Activated CD8-positive, alpha-beta T cell treated with anti-CD3 and anti-CD28 coated beads for 36 hours (primary cell): ENCODE data around the gene ABCG4. TPM values are rescaled to one million over a fixed set of nuclear protein-coding genes. Genes with fewer than 3 reads are reported as not detected.

Source experiments
- ATAC-seq: fragments of 200-7000 bp; cut with Tn5 transposase; one replicate; pipeline ENCODE4 v1.10.0; 2021; ENCODE audit warnings: mild to moderate bottlenecking, moderate library complexity
- CTCF ChIA-PET: fragments of 350-600 bp; sonication (Branson Sonifier 250); formaldehyde crosslinking; loops from one replicate; lab custom pipeline; 2021; ENCODE audit warnings: antibody characterized with exemption; lab: Charles Lee
- POLR2A ChIA-PET: fragments of 350-600 bp; sonication (Branson Sonifier 250); formaldehyde crosslinking; loops from one replicate; lab custom pipeline; 2021; ENCODE audit warnings: antibody characterized with exemption; lab: Charles Lee
- DNase-seq: peaks from one replicate; pipeline ENCODE4 v3.0.0-alpha.2; 2020
- H3K27ac Mint-ChIP-seq: one replicate; pipeline ENCODE4 v1.8.0; 2021; ENCODE audit warnings: mild to moderate bottlenecking, mixed read lengths
- H3K27me3 Mint-ChIP-seq: one replicate; pipeline ENCODE4 v1.8.0; 2021; ENCODE audit warnings: mixed read lengths
- H3K36me3 Mint-ChIP-seq: one replicate; pipeline ENCODE4 v1.8.0; 2021; ENCODE audit warnings: low read depth, mixed read lengths
- H3K4me1 Mint-ChIP-seq: one replicate; pipeline ENCODE4 v1.8.0; 2021; ENCODE audit warnings: low read depth, mixed read lengths
- H3K4me3 Mint-ChIP-seq: one replicate; pipeline ENCODE4 v1.8.0; 2021; ENCODE audit warnings: mild to moderate bottlenecking, moderate library complexity, mixed read lengths
- H3K9me3 Mint-ChIP-seq: one replicate; pipeline ENCODE4 v1.8.0; 2021; ENCODE audit warnings: mixed read lengths
- intact Hi-C: fragments of 100-400 bp; cut with micrococcal nuclease; formaldehyde crosslinking; loops from one replicate; pipeline ENCODE4 v1.10.0; 2022
- total RNA-seq, 2 experiments: library from RNA; stranded (reverse); gene quantifications; one replicate each; pipeline ENCODE4 v1.2.3, GENCODE V29; 2021
- TF ChIP-seq, protein P1 (sequence below): fragments of 200-600 bp; IDR thresholded peaks from one replicate; pipeline ENCODE4 v1.8.0; 2022; ENCODE audit warnings: antibody characterized with exemption, mild to moderate bottlenecking

ABCG4 gene
- total RNA-seq, 2 experiments from 2014 or later = not detected

DNA sequence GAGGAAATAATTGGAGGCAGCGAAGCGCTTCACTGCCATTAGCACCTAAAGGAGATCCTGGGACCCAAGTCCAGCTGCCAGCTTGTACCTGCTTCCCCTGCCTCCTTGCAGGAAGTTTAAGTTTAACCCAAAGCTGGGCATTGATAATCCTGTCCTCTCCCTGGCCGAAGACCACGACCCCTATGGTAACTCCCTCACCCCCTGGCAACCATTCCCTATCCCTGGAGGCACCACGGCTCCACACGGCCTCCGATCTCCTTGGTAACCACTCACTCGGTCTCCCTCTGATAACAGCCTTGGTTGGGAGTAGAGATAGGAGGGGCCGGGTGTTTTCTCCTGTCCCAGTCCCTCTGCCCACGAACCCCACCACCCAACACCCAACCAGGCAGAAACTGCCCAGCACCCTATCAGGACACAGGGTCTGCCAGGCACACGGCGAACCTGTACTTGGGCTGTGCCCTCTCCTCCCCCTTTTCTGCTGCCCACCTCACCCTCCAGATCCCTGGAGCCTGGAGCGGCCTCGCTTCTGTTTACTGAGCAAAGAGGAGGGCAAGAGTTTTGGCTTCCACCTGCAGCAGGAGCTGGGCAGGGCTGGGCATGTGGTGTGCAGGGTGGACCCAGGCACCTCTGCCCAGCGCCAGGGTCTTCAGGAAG lies 37.3 kb downstream of the ABCG4 start:
- Mint-ChIP-seq H3K27ac (no peak overlapping the region), H3K27me3 (no peaks in the 10 kb centered on the region), H3K4me1 (no peaks in the 10 kb centered on the region), H3K4me3 (no peak overlapping the region), H3K36me3 (peaks cover 3% of the 10 kb centered on the region), H3K9me3 (no peaks in the 10 kb centered on the region)
- POLR2A ChIA-PET = interaction anchor here (0.9 kb wide), 1 partner anchor 9 kb away, joined by 3 read pairs; no protein-coding TSS in a partner anchor
- CTCF ChIA-PET = interaction anchor here (1.5 kb wide), 2 partner anchors 10 to 11 kb away, joined by 6 to 7 read pairs; no protein-coding TSS in a partner anchor
- intact Hi-C loops = no loop called here
- ATAC-seq (no peak), DNase-seq (no peak)
- TF ChIP-seq, protein P1, sequence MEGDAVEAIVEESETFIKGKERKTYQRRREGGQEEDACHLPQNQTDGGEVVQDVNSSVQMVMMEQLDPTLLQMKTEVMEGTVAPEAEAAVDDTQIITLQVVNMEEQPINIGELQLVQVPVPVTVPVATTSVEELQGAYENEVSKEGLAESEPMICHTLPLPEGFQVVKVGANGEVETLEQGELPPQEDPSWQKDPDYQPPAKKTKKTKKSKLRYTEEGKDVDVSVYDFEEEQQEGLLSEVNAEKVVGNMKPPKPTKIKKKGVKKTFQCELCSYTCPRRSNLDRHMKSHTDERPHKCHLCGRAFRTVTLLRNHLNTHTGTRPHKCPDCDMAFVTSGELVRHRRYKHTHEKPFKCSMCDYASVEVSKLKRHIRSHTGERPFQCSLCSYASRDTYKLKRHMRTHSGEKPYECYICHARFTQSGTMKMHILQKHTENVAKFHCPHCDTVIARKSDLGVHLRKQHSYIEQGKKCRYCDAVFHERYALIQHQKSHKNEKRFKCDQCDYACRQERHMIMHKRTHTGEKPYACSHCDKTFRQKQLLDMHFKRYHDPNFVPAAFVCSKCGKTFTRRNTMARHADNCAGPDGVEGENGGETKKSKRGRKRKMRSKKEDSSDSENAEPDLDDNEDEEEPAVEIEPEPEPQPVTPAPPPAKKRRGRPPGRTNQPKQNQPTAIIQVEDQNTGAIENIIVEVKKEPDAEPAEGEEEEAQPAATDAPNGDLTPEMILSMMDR = no peak

DNA sequence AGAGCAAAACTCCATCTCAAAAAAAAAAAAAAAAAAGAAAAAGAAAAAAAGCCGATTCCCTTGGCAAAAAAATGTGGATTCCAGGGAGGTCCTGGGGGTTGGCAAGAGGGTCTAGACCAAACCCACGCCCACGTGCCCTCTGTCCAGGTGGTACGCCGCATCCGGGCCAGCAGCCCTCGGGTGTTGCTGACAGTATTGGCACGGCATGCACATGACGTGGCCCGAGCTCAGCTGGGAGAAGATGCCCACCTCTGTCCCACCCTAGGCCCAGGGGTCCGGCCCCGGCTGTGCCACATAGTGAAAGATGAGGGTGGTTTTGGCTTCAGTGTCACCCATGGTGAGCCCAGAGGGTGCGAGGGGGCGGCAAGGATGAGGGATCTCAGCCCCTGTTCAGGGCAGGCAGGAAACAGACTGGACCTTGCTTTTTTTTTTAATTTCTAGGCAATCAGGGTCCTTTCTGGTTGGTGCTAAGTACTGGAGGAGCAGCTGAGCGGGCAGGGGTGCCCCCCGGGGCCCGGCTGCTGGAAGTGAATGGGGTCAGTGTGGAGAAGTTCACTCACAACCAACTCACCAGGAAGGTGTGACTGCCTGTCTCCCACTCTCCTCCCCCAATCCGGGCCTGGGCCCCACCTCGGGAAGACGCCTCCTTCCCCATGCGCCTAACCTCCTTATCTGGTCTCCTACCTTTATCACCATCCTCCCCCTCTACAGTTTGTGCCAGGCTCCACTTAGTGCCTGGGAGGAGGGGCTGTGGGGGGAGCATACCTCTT lies 38.5 kb downstream of the ABCG4 start:
- Mint-ChIP-seq H3K9me3 (no peaks in the 10 kb centered on the region), H3K4me3 (no peak overlapping the region), H3K27ac (no peak overlapping the region), H3K27me3 (no peaks in the 10 kb centered on the region), H3K4me1 (no peaks in the 10 kb centered on the region), H3K36me3 (peaks cover 3% of the 10 kb centered on the region)
- intact Hi-C loops = no loop called here
- TF ChIP-seq, protein P1 = no peak
- POLR2A ChIA-PET = interaction anchor here (0.9 kb wide), 1 partner anchor 8 kb away, joined by 3 read pairs; no protein-coding TSS in a partner anchor
- DNase-seq = no peak
- ATAC-seq = no peak
- CTCF ChIA-PET = interaction anchor here (0.9 to 1.5 kb wide), 2 partner anchors 9 kb away, joined by 4 to 6 read pairs; no protein-coding TSS in a partner anchor

DNA sequence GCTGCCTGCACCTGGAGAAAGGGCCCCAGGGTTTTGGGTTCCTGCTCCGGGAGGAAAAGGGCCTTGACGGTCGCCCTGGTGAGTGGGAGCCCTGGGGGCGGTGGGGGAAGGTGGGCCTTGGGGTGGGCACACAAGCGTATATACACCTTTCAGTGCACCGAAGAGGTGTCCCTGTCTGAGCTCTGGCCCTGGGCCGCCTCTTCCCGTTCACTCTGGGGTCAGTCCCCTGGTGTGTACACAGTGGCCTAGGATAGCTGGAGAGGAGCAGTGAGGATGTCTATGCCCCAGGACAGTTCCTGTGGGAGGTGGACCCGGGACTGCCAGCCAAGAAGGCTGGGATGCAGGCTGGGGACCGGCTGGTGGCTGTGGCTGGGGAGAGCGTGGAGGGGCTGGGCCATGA lies 39.2 kb downstream of the ABCG4 start:
- no peaks in the 10 kb centered on the region for H3K27me3 Mint-ChIP-seq
- intact Hi-C loops = no loop called here
- POLR2A ChIA-PET = no interaction called here
- TF ChIP-seq, protein P1 = no peak
- DNase-seq = no peak
- no peak for ATAC-seq
- no peaks in the 10 kb centered on the region for H3K36me3 Mint-ChIP-seq
- H3K4me3 Mint-ChIP-seq = no peak overlapping the region
- no peaks in the 10 kb centered on the region for H3K4me1 Mint-ChIP-seq
- H3K9me3 Mint-ChIP-seq = no peaks in the 10 kb centered on the region
- CTCF ChIA-PET = interaction anchor here (0.9 kb wide), 1 partner anchor 9 kb away, joined by 4 read pairs; no protein-coding TSS in a partner anchor
- H3K27ac Mint-ChIP-seq = no peak overlapping the region

DNA sequence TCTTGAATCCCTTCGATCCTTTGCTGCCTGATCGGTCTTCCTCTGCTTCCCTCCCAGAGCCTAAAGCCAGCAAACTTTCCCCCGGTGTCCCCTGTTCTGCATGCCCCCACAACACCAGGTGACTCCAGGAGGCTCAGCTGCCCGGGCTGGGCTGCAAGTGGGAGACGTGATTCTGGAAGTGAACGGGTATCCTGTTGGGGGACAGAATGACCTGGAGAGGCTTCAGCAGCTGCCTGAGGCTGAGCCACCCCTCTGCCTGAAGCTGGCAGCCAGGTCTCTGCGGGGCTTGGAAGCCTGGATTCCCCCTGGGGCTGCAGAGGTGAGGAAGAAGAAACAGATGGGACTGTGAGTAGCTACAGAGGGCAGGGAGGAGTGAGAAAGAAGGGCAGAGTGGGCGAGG lies 40.0 kb downstream of the ABCG4 start:
- CTCF ChIA-PET = no interaction called here
- H3K27me3 Mint-ChIP-seq = no peaks in the 10 kb centered on the region
- no peaks in the 10 kb centered on the region for H3K4me1 Mint-ChIP-seq
- DNase-seq (no peak), ATAC-seq (no peak)
- no peak overlapping the region for H3K4me3 Mint-ChIP-seq
- intact Hi-C loops = no loop called here
- TF ChIP-seq, protein P1 = no peak
- POLR2A ChIA-PET = no interaction called here
- no peaks in the 10 kb centered on the region for H3K36me3 Mint-ChIP-seq
- H3K27ac Mint-ChIP-seq = no peak overlapping the region
- H3K9me3 Mint-ChIP-seq = no peaks in the 10 kb centered on the region
